GM20000 (cell line): ENCODE results near the gene JMY.
A peak's percentile ranks its signal among the peaks of the same experiment; 100 is the strongest.

ENCODE experiments used
- DNase-seq: peaks from one replicate; pipeline ENCODE4 v3.0.0; 2012; ENCODE audit warnings: low spot score
- TF ChIP-seq, protein P1 (sequence below): IDR thresholded peaks from 2 replicates; pipeline ENCODE4 v1.5.1; 2012; ENCODE audit warnings: mild to moderate bottlenecking, control low read depth; ENCODE audit errors: extremely low read depth, missing control alignments

The JMY gene

DNA sequence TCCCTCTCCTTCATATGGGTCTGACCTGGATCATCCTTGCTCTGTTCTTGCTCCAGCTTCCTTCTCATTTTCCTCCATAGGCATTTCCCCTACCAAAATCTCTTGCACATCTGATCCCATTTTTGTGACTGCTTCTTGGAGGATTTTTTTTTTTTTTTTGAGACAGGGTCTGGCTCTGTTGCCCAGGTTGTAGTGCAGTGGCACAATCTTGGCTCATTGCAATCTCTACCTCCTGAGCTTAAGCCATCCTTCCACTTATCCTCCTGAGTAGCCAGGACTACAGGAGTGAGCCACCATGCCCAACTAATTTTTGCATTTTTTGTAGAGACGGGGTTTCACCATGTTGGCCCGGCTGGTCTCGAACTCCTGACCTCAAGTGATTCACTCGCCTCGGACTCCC lies 10.5 kb upstream of the JMY start:
- no peak for DNase-seq
- TF ChIP-seq, protein P1, sequence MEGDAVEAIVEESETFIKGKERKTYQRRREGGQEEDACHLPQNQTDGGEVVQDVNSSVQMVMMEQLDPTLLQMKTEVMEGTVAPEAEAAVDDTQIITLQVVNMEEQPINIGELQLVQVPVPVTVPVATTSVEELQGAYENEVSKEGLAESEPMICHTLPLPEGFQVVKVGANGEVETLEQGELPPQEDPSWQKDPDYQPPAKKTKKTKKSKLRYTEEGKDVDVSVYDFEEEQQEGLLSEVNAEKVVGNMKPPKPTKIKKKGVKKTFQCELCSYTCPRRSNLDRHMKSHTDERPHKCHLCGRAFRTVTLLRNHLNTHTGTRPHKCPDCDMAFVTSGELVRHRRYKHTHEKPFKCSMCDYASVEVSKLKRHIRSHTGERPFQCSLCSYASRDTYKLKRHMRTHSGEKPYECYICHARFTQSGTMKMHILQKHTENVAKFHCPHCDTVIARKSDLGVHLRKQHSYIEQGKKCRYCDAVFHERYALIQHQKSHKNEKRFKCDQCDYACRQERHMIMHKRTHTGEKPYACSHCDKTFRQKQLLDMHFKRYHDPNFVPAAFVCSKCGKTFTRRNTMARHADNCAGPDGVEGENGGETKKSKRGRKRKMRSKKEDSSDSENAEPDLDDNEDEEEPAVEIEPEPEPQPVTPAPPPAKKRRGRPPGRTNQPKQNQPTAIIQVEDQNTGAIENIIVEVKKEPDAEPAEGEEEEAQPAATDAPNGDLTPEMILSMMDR: no peak

DNA sequence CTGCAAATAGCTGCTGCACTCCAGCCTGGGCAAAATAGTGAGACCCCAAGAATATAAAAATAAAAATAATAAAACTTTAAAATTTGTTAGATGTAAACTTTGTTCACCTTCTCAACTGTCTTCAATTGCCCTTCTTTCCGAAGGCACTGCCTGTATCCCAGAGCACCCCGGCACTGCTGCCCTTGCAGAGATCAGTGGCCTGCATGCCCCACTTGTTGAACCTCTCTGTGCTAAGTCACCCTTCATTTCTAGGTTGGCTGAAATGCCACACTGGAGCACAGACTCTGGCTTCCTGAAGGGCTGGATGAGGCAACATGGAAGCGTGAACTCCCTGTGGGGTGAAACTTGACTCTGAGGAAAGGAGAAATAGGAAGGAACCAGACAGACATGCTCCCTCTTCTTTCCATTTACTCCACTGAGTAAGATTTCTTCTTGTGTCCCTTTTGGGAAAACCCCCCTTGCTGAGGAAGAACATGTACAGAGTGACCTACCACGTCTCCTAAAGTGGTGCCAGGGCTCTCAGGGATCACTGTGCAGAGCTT lies 8.4 kb upstream of the JMY start:
- TF ChIP-seq, protein P1: no peak
- no peak for DNase-seq

DNA sequence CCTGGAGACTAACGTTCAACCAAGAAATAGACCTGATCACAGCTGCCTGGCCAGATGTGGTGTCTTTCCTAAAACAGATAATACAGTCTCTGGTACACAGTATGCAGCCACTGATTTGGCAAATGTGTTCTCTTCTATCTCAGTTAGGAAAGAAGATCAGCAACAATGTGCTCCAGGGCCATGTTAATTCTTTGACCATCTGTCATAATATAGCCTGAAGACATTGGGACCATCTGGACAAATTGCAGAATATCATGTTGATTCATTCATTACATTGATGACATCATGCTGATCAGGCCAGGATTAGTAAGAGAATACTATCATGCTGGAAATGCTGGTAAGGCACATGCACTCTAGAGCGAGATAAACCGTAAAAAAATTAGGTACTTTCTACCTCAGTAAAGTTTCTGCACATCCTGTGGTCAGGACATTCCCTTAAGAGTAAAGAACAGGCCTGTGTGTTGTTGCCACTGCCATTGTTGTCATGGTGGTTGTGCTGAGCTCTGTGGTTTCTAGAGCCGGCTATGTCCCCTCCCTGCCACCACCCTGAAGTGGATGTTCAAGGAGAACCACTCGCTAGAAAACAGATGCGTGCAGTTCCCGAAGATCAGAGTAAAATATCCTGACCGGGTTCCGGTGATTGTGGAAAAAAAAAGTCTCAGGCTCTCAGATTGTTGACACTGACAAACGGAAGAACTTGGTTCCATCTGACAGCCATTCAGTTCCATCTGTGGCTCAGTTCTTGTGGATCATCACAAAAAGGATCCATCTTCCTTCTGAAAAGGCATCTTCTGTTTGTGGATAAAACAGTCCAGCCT lies 6.4 kb upstream of the JMY start:
- DNase-seq: peak; percentile 48

DNA sequence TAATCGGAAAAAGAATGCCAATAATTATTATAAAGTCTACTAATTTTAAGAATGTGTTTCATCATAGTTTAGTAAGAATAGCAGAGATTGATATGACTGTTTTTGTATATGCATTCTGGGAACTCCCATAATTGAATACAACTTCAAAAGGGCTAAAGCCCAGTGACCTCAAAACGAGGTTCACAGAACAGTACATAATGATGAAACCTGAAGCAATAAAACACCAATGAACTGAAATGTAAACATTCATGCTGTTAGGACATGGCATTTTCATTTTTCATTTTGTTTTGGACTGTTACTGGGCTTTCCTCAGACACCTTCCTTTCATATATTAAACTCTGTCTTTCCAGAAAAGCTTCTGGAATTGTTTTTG lies 684 bp upstream of the JMY start:
- TF ChIP-seq, protein P1: no peak
- DNase-seq: peak; percentile 50

More for the DNA sequence above, 6.4 kb upstream of the JMY start:
- TF ChIP-seq, protein P1: no peak

DNA sequence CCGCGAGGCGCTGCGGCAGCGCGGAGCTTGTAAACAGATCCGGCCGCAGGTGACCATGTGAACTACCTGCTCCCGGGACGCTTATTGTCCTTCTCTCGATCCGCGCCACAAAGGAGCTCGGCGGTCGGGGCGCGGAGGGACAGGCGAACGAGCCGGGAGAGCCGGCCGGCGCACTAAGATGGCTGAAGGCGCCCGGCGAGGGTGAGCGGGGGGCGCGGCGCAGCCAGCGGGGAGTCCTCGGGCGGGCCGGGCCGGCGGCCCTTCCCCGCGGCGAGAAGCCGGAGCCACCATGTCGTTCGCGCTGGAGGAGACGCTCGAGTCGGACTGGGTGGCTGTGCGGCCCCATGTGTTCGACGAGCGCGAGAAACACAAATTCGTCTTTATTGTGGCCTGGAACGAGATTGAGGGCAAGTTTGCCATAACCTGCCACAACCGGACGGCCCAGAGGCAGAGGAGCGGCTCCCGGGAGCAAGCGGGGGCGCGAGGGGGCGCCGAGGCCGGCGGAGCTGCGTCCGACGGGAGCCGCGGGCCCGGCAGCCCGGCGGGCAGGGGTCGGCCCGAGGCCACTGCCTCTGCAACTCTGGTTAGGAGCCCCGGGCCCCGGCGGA lies 535 bp downstream of the JMY start:
- TF ChIP-seq, protein P1: no peak
- peak; percentile 66 for DNase-seq

DNA sequence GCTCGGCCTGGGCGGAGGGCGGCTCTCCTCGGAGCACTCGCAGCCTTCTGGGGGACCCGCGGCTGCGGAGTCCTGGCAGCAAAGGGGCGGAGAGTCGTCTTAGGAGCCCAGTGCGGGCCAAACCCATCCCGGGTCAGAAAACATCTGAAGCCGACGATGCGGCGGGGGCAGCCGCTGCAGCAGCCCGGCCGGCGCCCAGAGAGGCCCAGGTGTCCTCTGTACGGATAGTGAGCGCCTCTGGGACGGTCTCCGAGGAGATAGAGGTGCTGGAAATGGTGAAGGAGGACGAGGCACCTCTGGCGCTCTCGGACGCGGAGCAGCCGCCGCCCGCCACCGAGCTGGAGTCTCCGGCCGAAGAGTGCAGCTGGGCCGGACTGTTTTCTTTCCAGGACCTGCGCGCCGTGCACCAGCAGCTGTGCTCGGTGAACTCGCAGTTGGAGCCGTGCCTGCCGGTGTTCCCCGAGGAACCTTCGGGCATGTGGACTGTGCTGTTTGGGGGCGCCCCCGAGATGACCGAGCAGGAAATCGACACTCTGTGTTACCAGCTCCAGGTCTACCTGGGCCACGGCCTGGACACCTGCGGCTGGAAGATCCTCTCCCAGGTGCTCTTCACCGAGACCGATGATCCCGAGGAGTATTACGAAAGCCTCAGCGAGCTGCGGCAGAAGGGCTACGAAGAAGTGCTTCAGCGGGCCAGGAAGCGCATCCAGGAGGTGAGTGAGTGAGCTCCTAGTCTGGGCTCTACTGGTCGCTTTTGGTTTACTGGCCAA lies 1.2 kb downstream of the JMY start:
- TF ChIP-seq, protein P1: no peak
- DNase-seq: peak; percentile 63
